ENCODE data around the gene IFNGR2. TPM values are rescaled to one million over a fixed set of nuclear protein-coding genes. Genes with fewer than 3 reads are reported as not detected.
"Not testable (repeated sequence)": the region's sequence is repeated elsewhere in the genome, so short reads cannot be mapped to it uniquely, and the experiment has no call there.

The IFNGR2 gene
- total and polyA plus RNA-seq, 4 donors, result 58.6 to 198 (median 71.6) TPM

DNA sequence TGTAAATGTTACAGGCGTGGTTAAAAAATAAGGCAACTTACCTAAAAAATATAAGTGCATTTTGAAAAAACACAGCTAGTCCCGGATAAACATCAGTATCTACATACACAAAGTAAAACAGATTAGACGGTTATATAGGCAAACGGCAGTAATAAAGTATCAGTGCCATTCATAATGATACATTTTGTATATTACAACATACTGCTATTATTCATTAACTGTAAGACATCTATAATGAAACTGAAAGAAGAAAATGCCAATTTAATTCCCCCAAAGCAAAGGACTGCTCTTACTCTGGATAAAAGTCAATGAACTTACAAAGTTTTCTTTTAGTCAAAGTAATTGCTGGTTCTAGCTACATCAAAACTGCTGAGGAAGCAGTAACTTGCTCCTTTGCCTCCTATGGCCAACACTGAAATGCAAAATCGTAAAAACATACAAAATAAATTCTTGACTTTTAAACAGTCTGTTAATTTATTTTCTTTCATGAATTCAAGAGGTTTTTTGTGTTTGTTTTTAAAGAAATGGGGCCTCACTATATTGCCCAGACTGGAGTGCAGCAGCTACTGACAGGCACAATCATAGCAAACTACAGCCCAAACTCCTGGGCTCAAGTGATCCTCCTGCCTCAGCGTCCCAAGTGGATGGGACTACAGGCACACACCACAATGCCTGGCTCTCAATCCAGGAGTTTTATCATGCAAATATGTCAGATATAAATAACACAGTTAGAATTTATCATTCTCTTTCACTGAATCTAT is 52.7 kb downstream of the IFNGR2 start:
- no peaks in the 10 kb centered on the region for H3K27me3 ChIP-seq (ENCODE audit: control insufficient read depth in 3 of 3, insufficient read depth in 3 of 3, low read length in 2 of 3)
- H3K4me3 ChIP-seq, result no peak overlapping the region
- ATAC-seq (ENCODE audit: insufficient read depth, low FRiP score), result no peak
- DNase-seq, result no peak
- H3K27ac ChIP-seq (ENCODE audit: low read depth in 1 of 2, low read length in 1 of 2), result no peak overlapping the region
- no peaks in the 10 kb centered on the region for H3K4me1 ChIP-seq (ENCODE audit: control insufficient read depth in 5 of 5, insufficient read depth in 5 of 5, low read length in 5 of 5)
- peaks cover 10 to 20% (median 13%) of the 10 kb centered on the region in 4 donors for H3K36me3 ChIP-seq (ENCODE audit: control insufficient read depth in 4 of 4, insufficient read depth in 4 of 4, low read length in 4 of 4)
- TF ChIP-seq, protein P1, sequence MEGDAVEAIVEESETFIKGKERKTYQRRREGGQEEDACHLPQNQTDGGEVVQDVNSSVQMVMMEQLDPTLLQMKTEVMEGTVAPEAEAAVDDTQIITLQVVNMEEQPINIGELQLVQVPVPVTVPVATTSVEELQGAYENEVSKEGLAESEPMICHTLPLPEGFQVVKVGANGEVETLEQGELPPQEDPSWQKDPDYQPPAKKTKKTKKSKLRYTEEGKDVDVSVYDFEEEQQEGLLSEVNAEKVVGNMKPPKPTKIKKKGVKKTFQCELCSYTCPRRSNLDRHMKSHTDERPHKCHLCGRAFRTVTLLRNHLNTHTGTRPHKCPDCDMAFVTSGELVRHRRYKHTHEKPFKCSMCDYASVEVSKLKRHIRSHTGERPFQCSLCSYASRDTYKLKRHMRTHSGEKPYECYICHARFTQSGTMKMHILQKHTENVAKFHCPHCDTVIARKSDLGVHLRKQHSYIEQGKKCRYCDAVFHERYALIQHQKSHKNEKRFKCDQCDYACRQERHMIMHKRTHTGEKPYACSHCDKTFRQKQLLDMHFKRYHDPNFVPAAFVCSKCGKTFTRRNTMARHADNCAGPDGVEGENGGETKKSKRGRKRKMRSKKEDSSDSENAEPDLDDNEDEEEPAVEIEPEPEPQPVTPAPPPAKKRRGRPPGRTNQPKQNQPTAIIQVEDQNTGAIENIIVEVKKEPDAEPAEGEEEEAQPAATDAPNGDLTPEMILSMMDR (IDR thresholded peaks at IDR 0.05; ENCODE audit: control extremely low read depth, extremely low read depth), result no peak
- 90 to 95% methylated on average over 6 of the region's 6 CpGs for WGBS, 2 donors
- no peaks in the 10 kb centered on the region for H3K9me3 ChIP-seq (ENCODE audit: control insufficient read depth in 4 of 4, insufficient read depth in 3 of 4, low read length in 3 of 4)
- H3K9ac ChIP-seq (ENCODE audit: insufficient read depth in 1 of 2, low read length in 2 of 2), result no peak overlapping the region

DNA sequence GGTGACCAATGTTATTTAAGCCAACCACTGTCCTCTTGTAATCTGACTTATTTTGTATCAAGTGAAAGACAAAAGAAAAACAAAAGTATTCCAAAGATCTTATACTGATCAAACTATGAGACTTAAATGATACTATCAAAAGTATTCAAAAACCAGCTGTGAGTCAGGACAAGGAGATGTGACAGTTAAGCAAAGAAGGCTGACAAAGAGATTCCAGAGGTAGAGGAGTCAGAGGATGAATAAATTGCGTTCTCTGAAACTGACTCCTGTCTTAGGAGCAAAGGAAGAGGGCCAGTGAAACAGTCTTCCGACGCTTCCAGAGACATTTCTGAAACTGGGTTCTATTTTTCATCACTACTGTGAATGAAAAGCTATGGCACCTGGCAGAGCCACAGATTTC is 55.6 kb downstream of the IFNGR2 start:
- H3K36me3 ChIP-seq (ENCODE audit: control insufficient read depth in 4 of 4, insufficient read depth in 4 of 4, low read length in 4 of 4), result peaks cover 4 to 22% (median 13%) of the 10 kb centered on the region in 4 donors
- no peak overlapping the region for H3K9ac ChIP-seq (ENCODE audit: insufficient read depth in 1 of 2, low read length in 2 of 2)
- H3K4me3 ChIP-seq, result no peak overlapping the region
- TF ChIP-seq, protein P1 (IDR thresholded peaks at IDR 0.05; ENCODE audit: control extremely low read depth, extremely low read depth), result no peak
- H3K27me3 ChIP-seq (ENCODE audit: control insufficient read depth in 3 of 3, insufficient read depth in 3 of 3, low read length in 2 of 3), result no peaks in the 10 kb centered on the region
- no peaks in the 10 kb centered on the region for H3K9me3 ChIP-seq (ENCODE audit: control insufficient read depth in 4 of 4, insufficient read depth in 3 of 4, low read length in 3 of 4)
- DNase-seq (no peak), ATAC-seq (ENCODE audit: insufficient read depth, low FRiP score) (no peak)
- 95 to 99% methylated on average over 3 of the region's 3 CpGs for WGBS, 2 donors
- no peaks in the 10 kb centered on the region for H3K4me1 ChIP-seq (ENCODE audit: control insufficient read depth in 5 of 5, insufficient read depth in 5 of 5, low read length in 5 of 5)
- no peak overlapping the region for H3K27ac ChIP-seq (ENCODE audit: low read depth in 1 of 2, low read length in 1 of 2)

DNA sequence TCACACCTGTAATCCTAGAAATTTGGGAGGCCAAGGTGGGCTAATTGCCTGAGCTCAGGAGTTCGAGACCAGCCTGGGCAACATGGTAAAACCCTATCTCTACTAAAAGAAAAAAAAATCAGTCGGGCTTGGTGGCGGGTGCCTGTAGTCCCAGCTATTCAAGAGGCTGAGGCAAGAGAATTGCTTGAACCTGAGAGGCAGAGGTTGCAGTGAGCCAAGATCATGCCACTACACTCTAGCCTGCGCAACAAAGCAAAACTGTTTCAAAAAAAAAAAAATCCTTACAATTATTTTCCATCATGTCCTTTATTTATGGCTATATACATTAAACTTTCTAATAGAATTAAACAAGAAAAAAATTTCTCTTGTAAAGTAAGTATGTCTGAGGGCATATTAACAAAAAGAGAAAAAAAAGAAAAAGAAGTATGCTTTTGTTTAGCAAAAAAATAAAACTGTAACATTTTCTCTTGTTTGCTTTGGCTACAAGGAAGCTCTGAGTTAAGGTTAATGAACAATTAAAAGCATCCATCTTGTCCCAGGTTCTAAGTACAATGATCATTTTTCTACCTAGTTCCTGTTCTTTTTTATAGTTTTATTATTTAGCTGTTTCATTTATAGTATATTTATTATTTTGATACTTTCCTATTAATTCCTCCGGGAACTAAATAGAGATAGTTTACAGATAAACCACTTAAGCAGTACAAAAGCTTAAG is 58.5 kb downstream of the IFNGR2 start:
- 92 to 97% methylated on average over 5 of the region's 5 CpGs for WGBS, 2 donors
- Histone ChIP-seq H3K4me1 (ENCODE audit: control insufficient read depth in 5 of 5, insufficient read depth in 5 of 5, low read length in 5 of 5) (no peaks in the 10 kb centered on the region), H3K36me3 (ENCODE audit: control insufficient read depth in 4 of 4, insufficient read depth in 4 of 4, low read length in 4 of 4) (peaks cover 0 to 19% (median 14%) of the 10 kb centered on the region in 4 donors), H3K9me3 (ENCODE audit: control insufficient read depth in 4 of 4, insufficient read depth in 3 of 4, low read length in 3 of 4) (no peaks in the 10 kb centered on the region), H3K9ac (ENCODE audit: insufficient read depth in 1 of 2, low read length in 2 of 2) (no peak overlapping the region), H3K27me3 (ENCODE audit: control insufficient read depth in 3 of 3, insufficient read depth in 3 of 3, low read length in 2 of 3) (no peaks in the 10 kb centered on the region), H3K27ac (ENCODE audit: low read depth in 1 of 2, low read length in 1 of 2) (no peak overlapping the region), H3K4me3 (no peak overlapping the region)
- TF ChIP-seq, protein P1 (IDR thresholded peaks at IDR 0.05; ENCODE audit: control extremely low read depth, extremely low read depth), result no peak
- ATAC-seq (ENCODE audit: insufficient read depth, low FRiP score) (no peak), DNase-seq (no peak)

DNA sequence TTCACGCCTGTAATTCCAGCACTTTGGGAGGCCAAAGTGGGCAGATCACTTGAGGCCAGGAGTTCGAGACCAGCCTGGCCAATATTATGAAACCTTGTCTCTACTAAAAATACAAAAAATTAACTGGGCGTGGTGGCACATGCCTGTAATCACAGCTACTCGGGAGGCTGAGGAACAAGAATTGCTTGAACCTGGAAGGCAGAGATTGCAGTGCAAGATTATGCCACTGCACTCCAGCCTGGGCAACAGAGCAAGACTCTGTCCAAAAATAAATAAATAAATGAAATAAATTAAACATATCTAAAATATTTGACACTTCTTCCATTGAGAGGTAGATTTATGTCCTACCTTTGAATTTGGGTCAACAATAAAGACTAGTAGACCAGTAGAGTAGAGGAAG is 66.0 kb downstream of the IFNGR2 start:
- H3K27me3 ChIP-seq (ENCODE audit: control insufficient read depth in 3 of 3, insufficient read depth in 3 of 3, low read length in 2 of 3); H3K9ac ChIP-seq (ENCODE audit: insufficient read depth in 1 of 2, low read length in 2 of 2); H3K36me3 ChIP-seq (ENCODE audit: control insufficient read depth in 4 of 4, insufficient read depth in 4 of 4, low read length in 4 of 4); DNase-seq; ATAC-seq (ENCODE audit: insufficient read depth, low FRiP score); H3K27ac ChIP-seq (ENCODE audit: low read depth in 1 of 2, low read length in 1 of 2); H3K4me3 ChIP-seq; H3K9me3 ChIP-seq (ENCODE audit: control insufficient read depth in 4 of 4, insufficient read depth in 3 of 4, low read length in 3 of 4); H3K4me1 ChIP-seq (ENCODE audit: control insufficient read depth in 5 of 5, insufficient read depth in 5 of 5, low read length in 5 of 5): not testable (repeated sequence)
- WGBS, 2 donors, result 89 to 92% methylated on average over 4 of the region's 4 CpGs

Measured in lung (tissue), 12 donors.